ENCODE measurements around the gene VAT1L. TPM values are rescaled to one million over a fixed set of nuclear protein-coding genes. Genes with fewer than 3 reads are reported as not detected.

Gene VAT1L
- total and polyA plus RNA-seq, 8 donors = 0.32 to 10.7 (median 1.3) TPM

DNA sequence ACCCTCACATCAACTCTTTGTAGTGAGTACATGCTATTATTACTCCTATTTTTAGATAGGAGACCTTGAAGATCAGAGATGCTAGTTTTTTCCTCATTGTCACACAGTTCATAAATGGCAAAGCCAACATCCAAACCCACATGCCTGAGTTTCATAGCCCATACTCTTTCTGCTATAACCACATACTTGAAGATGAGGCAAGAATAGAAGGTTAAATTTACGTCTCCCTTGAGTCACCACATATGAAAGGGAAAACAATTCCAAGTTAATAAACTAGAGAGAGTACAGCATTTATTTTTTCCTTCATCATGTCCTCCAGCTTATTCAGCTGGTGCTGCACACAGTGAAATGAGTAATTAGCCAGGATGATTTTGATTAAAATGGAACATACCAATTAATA, 42.4 kb upstream of the VAT1L start:
- 73 to 74% methylated on average over 1 of the region's 1 CpG for WGBS, 2 donors
- no peak for ATAC-seq

DNA sequence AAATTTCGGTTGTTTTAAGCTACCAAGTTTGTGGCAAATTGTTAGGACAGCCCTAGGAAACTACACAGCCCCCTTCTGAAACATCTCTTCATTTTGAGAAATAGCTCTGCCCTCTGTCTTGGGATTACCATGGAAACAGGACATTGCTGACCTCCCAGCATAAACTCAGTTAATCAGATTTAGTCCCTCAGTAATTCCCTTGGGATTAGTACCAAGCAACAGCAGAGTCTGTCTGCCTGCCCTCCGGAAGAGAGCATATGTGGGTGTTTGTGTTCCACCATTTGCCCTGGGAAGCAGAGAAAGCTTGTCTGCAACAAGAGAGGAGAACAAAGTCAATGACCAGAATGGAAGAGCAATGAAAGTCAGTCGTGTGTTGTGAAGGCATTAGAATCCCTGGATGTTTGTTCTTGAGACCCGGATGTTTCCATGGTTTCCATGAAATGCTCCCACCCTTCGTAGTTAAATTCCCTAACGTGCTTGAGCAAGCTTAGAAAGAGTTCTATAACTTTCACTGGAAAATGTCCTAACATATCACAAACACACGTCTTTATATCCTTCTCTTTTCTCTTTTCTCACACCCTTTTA, 39.9 kb upstream of the VAT1L start:
- Histone ChIP-seq H3K36me3 (no peaks in the 10 kb centered on the region), H3K4me1 (no peaks in the 10 kb centered on the region), H3K27me3 (no peaks in the 10 kb centered on the region), H3K27ac (no peak overlapping the region), H3K9me3 (no peaks in the 10 kb centered on the region), H3K4me3 (no peak overlapping the region)
- WGBS, 2 donors = 44 to 59% methylated on average over 7 of the region's 7 CpGs
- FAIRE-seq (no peak), DNase-seq (no peak), ATAC-seq (no peak)
- TF ChIP-seq, protein P1, sequence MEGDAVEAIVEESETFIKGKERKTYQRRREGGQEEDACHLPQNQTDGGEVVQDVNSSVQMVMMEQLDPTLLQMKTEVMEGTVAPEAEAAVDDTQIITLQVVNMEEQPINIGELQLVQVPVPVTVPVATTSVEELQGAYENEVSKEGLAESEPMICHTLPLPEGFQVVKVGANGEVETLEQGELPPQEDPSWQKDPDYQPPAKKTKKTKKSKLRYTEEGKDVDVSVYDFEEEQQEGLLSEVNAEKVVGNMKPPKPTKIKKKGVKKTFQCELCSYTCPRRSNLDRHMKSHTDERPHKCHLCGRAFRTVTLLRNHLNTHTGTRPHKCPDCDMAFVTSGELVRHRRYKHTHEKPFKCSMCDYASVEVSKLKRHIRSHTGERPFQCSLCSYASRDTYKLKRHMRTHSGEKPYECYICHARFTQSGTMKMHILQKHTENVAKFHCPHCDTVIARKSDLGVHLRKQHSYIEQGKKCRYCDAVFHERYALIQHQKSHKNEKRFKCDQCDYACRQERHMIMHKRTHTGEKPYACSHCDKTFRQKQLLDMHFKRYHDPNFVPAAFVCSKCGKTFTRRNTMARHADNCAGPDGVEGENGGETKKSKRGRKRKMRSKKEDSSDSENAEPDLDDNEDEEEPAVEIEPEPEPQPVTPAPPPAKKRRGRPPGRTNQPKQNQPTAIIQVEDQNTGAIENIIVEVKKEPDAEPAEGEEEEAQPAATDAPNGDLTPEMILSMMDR (IDR thresholded peaks at IDR 0.05) = no peak
- intact Hi-C loops (cut with DNase I) = no loop called here

More for the DNA sequence above, 42.4 kb upstream of the VAT1L start:
- no peak for DNase-seq
- Histone ChIP-seq H3K36me3 (no peaks in the 10 kb centered on the region), H3K9me3 (no peaks in the 10 kb centered on the region), H3K4me1 (no peaks in the 10 kb centered on the region), H3K4me3 (no peak overlapping the region), H3K27me3 (no peaks in the 10 kb centered on the region), H3K27ac (no peak overlapping the region)
- FAIRE-seq = no peak
- TF ChIP-seq, protein P1 (IDR thresholded peaks at IDR 0.05) = no peak
- intact Hi-C loops (cut with DNase I) = no loop called here

DNA sequence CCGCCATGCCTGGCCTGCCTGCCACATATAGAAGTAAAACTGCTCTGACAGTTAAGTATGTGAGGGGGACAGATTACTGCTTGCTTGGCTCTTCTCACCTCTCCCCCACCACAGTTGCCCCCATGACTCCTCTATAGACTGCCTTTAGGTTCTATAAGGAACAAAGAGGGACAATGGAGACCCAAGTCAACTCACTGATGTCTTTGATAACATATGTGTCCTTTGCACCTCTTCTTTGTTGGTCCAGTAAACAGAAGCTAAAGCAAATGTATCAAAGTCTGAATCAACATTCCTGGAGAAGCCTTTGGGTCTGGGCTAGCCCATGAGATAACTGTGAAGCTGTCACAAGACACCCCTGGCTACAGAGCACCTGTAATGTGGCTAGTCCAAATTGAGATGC, 38.9 kb upstream of the VAT1L start:
- no peaks in the 10 kb centered on the region for H3K36me3 ChIP-seq
- no peak for DNase-seq
- 94 to 98% methylated on average over 1 of the region's 1 CpG for WGBS, 2 donors
- intact Hi-C loops (cut with DNase I) = no loop called here
- no peak for ATAC-seq
- no peaks in the 10 kb centered on the region for H3K4me1 ChIP-seq
- TF ChIP-seq, protein P1 (IDR thresholded peaks at IDR 0.05) = no peak
- H3K9me3 ChIP-seq = no peaks in the 10 kb centered on the region
- no peaks in the 10 kb centered on the region for H3K27me3 ChIP-seq
- no peak overlapping the region for H3K4me3 ChIP-seq
- H3K27ac ChIP-seq = no peak overlapping the region
- FAIRE-seq = no peak

DNA sequence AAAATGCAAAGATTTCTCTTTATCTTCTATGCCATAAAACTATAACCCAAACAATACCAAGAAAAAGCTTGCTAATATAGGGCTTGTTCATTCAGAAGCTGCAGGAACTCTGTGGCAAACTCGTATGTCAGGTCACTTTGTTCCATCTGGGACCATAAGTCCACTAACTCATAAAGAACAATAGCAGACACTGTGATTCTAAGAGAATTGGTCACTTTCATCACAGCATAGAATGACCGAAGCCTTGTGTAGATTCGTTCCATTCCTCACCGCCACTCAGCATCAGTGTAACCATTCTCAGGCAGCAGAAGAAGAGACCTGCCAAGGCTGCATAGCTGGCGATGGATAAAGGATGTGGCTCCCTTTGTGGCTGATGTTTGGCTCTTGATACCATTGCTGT, 30.3 kb upstream of the VAT1L start:
- H3K4me3 ChIP-seq = no peak overlapping the region
- TF ChIP-seq, protein P1 (IDR thresholded peaks at IDR 0.05) = no peak
- no peak for FAIRE-seq

DNA sequence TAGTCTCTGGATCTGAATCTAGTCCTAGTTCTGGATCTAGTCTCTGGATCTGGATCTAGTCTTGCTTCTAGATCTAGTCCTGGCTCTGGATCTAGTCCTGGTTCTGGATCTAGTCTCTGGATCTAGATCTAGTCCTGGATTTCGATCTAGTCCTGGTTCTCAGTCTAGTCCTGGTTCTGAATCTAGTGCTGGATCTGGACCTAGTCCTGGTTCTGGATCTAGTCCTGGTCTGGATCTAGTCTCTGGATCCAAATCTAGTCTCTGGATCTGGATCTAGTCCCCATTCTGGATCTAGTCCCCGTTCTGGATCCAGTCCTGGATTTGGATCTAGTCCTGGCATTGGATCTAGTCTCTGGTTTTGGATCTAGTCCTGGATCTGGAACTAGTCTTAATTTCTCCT, 29.9 kb upstream of the VAT1L start:
- DNase-seq (no peak), ATAC-seq (no peak), FAIRE-seq (no peak)
- Histone ChIP-seq H3K36me3 (no peaks in the 10 kb centered on the region), H3K4me1 (no peaks in the 10 kb centered on the region), H3K27me3 (no peaks in the 10 kb centered on the region), H3K9me3 (no peaks in the 10 kb centered on the region), H3K27ac (no peak overlapping the region), H3K4me3 (no peak overlapping the region)
- intact Hi-C loops (cut with DNase I) = no loop called here
- WGBS, 2 donors = 82 to 86% methylated on average over 2 of the region's 2 CpGs
- TF ChIP-seq, protein P1 (IDR thresholded peaks at IDR 0.05) = no peak

More for the DNA sequence above, 30.3 kb upstream of the VAT1L start:
- intact Hi-C loops (cut with DNase I) = no loop called here
- Histone ChIP-seq H3K4me1 (no peaks in the 10 kb centered on the region), H3K27ac (no peak overlapping the region), H3K27me3 (no peaks in the 10 kb centered on the region), H3K9me3 (no peaks in the 10 kb centered on the region), H3K36me3 (no peaks in the 10 kb centered on the region)
- ATAC-seq (no peak), DNase-seq (no peak)
- WGBS, 2 donors = 87 to 91% methylated on average over 5 of the region's 5 CpGs

Measured in pancreas (tissue), 10 donors.